HG03460 (cell line): ENCODE measurements around the gene LGR6.
"Not testable (repeated sequence)": the region's sequence is repeated elsewhere in the genome, so short reads cannot be mapped to it uniquely, and the experiment has no call there.

Source experiments
- ATAC-seq: cut with Tn5 transposase; IDR thresholded peaks from one replicate; pipeline ENCODE4 v1.9.1; 2021; ENCODE audit not compliant: unreplicated experiment

Gene LGR6

DNA sequence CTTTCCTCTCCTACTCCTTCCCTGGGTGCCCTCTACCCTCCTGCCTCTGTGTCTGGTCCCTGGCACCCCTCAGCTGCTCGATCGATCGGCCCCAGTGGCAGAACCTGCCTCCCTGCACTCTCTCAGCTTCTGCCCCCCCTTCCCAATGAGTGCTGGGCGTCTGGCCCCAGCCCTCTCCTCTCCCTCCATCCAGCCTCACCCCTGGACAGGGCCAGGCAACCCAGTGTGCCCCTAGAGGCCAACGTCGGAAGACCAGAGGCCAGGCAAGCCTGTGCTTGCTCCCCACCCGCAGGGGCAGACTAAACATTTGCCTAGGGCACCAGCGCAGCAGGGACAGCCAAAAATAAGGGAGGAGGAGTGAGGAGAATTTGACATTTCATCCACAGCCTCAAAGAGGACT, 43.5 kb downstream of the LGR6 start:
- no peak for ATAC-seq

DNA sequence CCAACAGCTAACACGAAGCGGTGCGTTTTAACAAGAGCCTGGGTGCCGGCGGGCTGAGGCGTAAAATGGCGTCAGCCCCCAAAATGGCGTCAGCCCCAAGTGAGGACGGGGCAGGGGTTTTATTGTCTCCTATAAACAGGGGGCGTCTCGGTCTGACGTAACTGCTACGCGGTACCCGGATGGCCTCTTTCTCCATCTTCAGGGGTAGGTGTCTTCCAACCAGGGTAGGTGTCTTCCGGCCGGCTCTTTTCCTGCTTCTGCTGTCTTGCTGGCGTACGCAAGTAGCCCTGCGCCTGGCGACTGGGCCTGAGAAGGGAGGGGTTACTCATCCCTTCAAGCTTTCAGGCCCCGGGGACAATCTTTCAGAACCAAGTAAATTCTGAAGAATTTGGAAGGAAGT, 45.3 kb downstream of the LGR6 start:
- no peak for ATAC-seq

DNA sequence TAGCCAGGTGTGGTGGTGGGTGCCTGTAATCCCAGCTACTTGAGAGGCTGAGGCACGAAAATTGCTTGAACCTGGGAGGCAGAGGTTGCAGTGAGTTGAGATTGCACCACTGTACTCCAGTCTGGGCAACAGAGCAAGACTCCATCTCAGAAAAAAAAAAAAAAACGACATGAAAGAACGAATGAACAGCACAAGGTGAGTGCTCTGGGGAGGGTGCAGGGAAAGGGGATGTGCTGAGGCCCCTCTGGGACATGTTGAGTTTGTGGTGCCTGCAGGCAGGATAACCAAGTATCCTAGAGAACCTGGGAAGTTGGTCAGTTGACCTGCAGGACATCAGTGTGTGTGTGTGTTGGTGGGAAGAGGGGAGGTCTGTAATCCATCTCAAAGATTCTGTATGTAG, 46.6 kb downstream of the LGR6 start:
- ATAC-seq: not testable (repeated sequence)

DNA sequence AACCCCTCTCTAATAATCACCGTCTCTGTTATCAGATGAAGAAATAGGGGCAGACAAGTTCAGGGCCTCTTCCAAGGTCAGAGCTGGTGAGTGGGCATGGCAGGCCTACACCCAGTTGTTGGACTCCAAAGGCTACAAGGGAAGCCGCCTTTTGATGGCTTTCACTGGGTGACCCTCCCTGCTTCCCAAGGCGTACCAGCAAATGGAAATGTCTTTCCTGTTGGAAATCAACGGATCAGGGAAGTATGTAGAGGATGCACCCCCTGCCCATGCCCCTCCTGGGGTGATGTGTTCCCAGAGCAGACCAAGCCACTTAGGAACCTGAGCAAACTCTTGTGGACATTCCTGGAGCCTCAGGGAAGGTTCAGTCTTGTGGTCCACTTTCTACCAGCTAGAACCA, 47.4 kb downstream of the LGR6 start:
- ATAC-seq: no peak

DNA sequence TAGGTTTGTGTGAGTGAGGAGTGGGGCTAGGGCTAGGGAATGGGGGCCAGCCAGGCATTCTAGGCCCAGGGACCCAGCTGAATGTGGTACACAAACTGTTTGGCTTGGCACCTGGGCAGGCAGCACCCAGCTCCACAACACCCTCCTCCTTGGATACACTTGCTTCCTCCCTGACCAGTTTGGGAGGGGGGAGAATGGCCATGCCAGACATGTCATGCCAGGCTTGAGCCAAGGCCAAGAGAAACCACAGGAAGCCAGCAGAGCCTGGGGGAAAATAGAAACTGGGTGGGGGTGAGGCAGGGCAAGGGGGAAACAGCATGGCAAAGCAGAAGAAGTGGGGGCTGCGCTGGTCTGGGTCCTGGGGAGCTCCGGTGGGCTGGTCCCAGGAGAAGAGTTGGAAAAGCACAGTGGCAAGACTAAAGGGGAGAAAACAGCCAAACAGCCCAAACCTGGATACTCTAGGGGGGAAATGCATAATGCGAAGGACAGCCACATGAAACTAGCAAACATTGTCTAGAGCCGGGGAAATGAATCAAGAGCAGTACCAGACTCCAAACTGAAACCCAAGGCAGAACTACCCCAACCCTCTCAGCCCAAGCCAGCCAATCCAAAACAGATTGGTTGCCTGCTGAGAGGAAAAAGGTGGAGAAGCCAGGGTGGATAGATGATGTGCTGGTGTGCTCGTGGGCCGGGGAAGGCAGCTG, 47.9 kb downstream of the LGR6 start:
- ATAC-seq: no peak

DNA sequence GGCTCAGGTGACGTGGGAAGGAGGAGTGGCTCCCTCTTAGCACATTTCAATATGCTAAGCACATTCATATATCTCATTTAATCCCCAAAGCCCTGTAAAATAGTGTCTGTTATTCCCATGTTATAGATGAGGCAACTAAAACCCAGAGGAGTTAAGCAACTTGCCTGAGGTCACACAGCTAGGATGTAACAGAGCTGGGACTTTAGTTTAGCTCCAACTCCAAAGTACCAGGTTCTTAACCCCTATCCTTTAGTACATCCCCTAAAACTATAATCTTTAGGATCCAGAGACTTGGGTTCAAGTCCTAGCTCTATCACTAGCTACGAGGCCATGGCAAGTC, 48.5 kb downstream of the LGR6 start:
- no peak for ATAC-seq

DNA sequence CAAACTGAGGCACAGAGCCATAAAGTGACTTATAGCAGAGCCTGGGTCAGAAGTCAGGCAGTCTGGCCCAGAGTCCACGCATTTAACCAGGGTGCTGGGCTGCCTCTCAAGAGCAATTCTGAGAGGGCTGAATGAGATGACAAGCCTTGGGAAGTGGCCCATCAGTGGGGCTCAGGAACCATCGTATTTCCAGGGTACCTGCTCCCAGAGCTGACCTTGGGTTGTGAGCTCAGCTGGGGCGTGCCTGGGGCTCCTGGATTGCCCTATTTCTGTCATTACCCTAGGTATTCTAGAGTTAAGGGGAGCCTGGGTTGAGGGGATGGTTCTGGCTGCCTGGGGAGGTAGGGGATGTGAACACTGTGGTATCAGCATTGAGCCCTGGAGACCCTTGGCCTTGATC, 49.4 kb downstream of the LGR6 start:
- no peak for ATAC-seq

DNA sequence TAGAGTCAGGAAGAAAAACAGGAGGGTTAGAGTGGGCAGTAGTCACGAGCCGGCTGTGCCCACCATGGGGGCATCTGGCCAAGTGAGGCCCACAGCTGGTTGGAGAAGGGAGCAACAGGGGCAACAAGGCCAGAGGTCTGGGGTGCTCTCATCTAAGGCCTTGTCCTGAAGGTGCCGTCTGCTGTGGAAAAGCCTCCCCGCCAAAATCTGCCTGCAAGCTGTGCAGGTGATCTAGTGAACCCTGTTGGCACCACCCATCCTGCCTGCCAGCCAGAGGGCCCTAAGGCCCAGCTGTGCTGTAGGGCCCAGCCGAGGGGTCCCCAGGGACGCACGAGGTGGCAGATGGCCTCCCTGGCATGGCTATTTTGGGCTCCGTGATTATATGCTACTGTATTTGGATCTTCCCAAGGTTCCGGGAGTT, 51.3 kb downstream of the LGR6 start:
- ATAC-seq: no peak

DNA sequence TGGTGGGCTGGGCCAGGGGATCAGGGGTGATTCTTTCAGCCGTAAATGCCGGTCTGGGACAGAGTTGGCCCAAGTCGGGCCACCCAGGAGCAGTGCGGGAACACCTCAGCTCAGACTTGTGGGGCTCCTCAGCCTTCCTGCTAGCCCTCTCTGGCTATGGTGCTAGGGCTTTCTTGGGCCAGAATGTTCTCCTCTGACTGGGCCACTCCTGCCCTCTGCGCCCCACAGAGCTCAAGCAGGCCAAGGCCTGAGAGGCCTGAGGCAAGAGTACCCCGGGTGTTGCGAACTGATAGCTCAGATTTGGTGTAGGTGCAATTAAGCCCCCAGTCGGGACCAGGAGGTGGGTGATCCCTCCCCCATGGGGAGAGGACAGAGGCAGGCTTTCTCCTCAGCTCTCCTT, 51.8 kb downstream of the LGR6 start:
- no peak for ATAC-seq

DNA sequence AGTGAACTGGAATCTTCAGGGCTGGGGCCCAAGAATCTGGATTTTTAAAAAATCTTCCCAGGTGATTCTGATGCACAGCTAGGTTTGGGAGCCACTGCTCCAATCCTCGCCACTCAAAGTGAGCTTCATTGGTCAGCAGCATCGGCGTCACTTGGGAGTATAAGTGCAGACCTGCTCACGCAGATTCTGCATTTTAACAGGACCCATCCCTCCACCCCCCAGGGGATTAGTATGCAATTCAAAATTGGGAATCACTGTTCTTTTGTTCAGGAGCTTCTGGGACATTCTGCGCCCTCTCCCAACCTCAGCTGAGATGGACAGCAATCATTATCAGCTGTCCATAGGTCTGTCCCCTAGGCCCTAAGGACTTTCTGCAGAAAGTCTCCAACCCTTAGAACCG, 53.5 kb downstream of the LGR6 start:
- ATAC-seq: no peak

DNA sequence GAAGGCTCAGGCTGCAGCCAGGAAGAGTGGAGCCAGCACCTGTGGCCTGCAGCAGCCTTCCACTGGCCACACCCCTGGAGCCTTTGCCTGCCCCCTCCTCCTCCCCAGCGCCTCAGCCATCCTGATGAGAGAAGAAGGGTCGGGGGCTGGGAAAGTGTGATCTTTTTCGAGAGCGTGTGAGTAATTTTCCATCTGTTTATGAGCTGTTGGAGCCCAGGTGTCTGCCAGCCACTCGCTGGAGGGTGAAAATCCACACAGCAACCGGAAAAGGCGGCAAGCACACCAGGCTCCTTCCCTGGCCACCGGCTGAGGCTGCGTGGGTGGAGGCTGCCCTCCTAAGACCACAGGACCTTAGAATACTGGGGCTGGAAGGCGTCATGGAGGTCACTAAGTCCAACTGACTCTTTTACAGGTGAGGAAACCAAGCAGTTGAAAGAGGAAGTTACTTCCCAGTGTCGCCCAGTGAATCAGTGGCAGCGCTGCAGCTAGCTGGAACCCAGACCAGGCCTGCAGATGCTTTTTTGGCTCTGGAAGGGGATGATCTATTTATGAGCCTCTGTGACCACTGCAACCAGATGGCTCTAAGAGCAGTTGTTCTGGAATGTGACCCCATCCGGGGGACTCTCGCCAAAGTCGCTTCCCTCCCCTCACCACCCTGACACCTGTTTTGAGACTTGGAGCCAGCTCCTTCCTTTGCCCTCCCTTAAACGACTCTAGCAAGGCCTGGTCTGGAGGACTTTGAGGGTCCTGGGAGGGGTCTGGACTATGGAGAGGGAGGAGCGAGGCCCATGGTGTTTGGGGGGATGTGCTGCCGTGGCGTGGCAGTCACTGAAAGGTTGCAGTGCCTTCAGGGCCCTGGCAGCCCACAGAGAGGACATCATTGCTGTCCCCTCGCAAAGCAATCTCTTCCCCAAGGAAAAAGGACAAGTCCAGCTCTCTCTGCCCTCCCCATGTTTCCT, 54.5 kb downstream of the LGR6 start:
- no peak for ATAC-seq

DNA sequence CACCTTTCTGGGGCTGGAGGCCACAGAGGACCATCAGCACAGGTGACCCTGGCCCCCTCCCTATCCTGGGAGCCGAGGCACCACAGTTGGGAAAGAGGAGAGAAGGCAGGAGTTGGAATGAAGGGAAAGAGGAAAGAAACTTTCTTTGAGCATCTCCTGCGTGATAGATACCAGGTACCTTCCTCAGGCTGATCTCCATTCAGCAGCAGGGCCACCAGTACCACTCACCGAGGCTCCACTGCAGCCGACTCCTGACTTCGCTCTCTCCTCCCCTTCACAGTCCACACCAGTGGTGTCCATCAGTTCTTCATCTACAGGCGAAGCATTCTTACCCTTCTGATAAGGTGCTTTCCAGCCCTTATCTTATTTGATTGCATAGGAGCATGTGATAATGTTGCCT, 55.3 kb downstream of the LGR6 start:
- ATAC-seq: no peak

DNA sequence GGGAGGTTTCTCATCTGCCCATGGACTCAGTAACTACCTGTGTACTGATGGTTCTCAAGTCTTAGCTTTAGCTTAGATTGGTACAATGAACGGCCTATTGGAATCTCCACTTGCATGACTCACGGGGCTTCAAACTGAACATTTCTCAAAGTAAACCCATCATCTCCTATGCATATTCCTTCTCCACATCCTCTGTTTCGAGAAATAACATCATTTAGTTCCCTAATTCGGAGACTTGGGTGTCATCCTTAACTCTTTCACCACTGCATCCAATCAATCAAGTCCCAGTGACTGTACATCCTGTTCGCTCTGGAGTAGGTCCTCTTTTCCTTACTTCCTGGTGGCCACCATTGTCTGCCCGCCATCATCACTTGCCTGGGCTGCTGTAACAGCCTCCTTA, 55.8 kb downstream of the LGR6 start:
- ATAC-seq: no peak

DNA sequence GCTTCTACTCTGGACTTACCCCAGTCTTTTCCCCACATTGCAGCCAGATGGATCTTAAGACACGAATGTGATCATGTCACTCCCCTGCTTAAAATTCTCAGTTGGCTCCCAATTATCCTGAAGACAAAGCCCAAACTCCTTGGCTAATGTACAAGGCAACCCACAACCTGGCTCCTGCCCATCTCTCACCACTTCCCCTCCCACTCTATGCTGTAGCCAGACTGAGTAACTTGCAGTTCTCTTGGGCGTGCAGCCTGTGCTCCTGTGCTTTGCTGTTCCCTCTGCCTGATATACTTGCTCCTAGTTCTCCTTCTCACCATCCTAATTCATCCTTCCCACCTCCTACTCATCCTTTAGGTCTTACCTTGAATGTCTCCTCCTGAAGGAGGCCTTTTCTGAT, 56.2 kb downstream of the LGR6 start:
- ATAC-seq: no peak

DNA sequence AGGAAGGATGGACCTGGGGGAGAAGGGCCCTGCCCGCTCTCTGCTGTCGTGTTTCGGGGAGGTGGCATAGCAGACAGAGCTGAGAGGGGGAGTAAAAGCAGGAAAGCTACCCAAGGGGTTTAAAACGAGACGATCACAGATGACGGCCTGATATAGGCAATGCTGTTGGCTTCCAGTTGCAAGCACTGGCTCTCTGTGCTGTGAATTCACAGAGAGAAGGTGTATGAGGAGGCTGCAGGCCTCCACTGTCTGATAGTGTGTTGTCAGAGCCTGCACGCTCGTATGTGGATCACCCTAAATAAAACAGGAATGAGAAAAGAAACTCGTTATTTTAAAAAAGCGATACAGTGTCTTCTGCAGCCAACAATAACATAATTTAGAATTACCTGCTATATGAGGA, 57.4 kb downstream of the LGR6 start:
- no peak for ATAC-seq

DNA sequence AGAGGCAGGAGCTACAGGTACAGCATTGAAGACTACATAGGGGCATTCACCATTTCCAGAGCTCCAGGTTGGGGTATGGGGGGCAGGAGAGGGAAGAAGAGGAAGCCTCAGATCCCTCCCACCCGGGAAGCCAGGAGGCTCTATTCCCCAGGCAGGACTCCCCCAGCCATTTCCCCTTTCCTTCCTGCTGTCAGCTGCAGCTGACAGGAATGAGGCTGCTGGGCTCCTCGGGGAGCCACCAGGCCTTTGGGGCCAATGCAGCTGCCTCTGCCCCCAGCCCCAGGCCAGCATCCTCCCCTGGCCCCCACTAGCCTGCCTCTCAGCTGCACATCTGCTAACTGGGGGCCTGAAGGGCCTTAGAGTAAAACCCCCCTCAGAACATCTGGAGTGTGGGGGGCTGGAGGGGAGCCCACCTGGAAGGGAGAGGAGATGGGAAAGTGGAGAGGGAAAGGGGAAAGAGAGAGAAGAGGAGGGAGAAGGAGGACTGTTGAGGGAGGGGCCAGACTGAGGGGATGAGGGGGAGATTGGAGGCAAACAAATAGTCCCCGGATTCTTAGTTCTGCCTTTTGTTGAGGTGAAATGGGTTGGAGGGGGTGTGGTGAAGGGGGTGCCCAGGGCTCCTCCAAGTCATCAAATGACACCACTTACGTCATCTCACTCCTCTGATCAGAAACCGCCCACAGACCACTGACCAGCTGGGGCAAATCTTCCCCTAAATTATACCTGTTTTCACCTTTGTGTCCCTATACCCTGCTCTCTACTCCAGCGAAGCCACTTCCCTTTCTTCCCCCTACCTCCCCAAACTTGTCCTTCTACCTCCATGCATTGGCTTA, 58.0 kb downstream of the LGR6 start:
- ATAC-seq: no peak

DNA sequence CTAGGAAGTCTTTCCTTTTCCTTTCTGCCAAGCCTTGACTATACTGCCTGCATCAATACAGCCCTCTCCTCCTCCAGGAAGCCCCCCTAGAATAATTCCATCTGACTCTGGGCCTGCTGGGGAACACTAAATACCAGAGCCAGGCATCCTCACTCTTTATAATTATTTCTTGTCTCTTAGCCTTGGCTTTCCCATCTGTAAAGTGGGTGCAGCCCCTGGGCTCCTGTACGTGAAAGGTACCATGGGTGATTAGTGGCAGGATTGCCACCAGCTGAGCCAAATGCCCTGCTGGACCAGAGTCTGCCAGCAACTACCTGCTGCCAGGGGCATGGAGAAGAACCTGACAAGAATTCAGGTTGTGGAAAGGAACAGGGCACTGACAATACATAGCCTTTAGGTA, 58.7 kb downstream of the LGR6 start:
- ATAC-seq: no peak

DNA sequence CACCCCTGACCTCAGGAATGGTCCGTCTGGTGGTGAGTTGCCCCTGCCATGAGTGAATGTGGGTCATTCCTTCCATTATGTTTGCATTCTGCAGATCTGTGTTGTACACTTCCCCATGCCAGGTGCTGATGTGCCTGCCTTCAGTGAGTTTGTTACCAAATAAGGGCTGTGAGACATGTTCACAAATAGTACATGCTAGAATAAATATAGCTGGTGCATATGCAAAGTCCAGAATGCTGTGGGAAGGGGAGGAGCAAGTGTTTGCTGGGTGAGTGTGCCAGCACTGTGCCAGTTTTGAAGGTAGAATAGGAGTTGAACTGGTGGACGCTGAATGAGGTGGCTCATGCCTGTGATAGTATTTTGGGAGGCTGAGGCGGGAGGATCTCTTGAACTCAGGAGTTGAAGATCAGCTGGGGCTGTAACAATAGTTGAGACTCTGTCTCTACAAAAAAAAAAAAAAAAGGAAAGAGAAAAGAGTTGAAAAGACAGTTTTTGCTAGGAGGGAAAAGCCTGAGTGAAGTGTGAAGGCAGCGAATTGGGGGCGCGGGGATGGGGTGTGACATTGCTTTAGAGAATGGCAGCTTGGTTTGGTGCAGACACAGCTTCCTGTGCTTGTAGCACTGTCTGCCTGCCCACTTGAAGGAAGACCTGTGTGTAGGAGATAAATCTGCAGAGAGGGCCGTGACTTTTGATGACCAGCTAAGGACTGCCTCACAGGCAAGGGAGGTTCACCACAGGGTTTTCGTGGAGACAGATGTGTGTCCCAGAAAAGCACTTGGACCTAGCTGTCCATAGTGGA, 61.1 kb downstream of the LGR6 start:
- no peak for ATAC-seq

DNA sequence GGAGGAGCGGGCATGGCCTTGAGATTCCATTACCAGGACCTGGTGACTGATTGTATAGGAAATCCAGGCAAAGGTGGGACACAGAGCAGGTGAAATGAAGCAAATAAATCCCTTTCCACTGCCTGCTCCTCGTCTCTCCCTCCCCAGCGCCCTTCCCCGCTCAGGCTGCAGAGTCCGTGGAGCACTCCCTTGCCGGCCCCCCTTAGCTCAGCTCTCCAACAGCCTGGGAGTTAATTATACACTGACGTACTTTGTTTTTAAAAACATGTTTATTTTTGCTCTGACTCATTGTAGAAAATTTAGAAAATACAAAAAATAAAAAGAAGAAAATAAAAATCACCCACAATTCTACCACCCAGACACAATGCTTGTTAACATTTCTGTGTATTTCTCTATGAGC, 61.7 kb downstream of the LGR6 start:
- no peak for ATAC-seq

DNA sequence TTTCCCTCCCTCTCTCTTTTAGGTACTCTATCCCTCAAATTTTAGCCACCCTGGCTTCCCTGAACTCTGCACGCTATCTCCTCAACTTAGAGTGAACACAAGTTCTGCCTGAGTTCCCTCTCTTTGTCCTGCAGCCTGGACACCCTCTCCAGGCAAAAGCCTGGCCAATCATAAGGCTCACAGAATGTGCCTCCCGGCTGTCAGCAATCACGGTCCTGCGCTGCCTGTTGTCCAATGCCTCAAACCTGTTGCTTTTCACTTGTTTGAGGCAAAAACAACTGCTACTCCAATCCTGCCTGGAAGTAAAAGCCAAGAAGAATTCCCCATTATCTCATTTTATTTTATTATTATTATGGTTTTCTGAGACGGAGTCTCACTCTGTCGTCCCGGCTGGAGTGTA, 66.1 kb downstream of the LGR6 start:
- no peak for ATAC-seq
